Stimulated activated naive CD4-positive, alpha-beta T cell treated with Interleukin-2 at 50 U/mL for 16 hours (primary cell): ENCODE results near the gene OOSP2.
"Not testable (repeated sequence)": the region's sequence is repeated elsewhere in the genome, so short reads cannot be mapped to it uniquely, and the experiment has no call there.

ENCODE experiments used
- DNase-seq: peaks from one replicate; lab custom pipeline; 2025; lab: John Stamatoyannopoulos, UW

Gene OOSP2, protein sequence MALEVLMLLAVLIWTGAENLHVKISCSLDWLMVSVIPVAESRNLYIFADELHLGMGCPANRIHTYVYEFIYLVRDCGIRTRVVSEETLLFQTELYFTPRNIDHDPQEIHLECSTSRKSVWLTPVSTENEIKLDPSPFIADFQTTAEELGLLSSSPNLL

DNA sequence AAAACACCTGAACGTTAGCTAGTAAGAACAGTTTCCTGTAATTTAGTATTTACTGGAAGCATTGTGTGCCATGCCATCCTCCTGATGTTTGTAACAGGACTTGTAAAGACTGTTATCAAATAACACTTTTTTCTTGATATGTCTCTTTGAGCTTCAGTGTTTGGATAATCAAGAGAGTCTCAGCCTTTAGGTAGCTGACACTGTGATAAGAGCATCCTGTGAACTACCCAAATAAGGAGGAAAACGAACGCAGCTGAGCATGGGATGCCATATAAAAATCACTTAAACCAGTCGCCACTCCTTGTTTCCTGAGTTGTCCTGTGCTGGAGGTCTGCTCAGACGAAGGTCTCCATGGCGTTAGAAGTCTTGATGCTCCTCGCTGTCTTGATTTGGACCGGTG is at the start of gene OOSP2:
Gene OOSP2, plus strand, starts transcription at position 301 of the 400 bp plus-strand sequence. Its CDS starts 51 bp downstream, at position 352.
- DNase-seq: no peak

DNA sequence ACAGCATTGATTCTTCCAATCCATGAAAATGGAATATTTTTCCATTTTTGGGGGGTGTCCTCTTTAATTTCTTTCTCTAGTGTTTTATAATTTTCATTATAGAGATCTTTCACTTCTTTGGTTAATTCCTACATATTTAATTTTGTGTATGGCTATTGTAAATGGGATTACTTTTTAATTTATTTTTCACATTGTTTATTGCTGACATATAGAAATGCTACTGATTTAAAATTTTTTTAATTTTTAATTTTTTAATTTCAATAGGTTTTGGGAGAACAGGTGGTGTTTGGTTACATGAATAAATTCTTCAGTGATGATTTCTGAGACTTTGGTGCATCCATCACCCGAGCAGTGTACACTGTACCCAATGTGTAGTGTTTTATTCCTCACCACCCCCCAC is 49.8 kb upstream of the OOSP2 start:
- DNase-seq: no peak

DNA sequence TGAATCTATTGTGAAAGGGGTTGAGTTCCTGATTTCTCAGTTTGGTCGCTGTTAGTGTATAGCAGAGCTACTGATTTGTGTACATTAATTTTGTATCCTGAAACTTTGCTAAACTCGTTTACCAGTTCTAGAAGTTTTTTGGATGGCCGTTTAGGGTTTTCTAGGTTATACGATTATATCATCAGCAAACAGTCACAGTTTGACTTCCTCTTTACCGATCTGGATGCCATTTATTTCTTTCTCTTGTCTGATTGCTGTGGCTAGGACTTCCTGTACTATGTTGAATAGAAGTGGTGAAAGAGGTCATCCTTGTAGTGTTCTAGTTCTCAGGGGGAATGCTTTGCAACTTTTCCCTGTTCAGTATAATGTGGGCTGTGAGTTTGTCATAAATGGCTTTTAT is 47.8 kb upstream of the OOSP2 start:
- DNase-seq: no peak

DNA sequence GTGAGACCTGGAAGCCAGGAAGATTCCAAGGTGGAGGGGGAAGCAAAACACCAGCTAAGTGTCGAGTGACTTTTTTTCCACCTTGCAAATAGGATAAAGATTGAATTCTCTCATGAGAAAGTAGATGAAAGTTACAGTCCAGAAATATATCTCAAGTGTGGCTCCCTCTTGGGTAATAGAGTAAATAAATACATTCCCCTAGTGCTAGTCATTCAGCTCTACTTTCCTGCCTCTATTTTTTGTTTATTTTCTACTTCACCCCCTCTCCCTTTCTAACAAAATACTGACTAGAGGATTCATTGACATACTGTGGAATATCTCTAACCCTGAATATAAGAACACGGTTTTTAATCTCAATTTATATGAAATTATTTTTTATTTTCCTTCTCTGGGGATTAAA is 42.4 kb upstream of the OOSP2 start:
- no peak for DNase-seq

DNA sequence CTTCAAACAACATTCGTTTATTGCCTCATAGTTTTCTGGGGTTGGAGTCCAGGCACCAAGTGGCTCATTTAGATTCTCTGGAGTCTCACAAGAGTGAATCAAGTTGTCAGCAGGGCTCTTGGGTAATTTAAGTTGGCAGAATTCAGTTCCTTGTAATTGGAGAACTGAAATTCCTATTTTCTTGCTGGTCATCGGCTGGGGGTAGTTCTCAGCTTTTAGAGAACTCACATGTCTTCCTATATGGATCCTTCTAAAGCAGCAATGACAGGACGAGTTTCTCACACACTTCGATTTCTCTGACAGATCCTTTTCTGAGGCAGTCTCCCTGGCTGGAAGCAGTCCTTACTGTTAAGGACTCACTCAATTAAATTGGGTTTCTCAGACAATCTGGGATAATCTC is 40.5 kb upstream of the OOSP2 start:
- DNase-seq: no peak

DNA sequence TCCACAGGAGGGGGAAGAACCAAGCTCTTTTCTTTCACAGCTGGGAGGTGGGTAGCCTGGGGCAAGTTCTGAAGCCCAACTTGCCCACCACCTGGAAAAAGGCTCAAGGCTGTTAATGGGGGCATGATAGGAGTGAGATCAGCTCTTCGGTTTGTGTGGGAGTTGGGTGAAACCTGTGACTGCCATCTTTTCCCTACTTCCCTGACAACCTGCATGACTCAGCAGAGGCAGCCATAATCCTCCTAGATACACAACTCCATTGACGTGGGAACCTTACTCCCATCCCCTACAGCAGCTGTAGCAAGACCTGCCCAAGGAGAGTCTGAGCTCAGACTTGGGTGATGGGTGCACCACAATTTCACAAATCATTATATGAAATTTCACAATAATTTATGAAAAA is 36.5 kb upstream of the OOSP2 start:
- DNase-seq: no peak

DNA sequence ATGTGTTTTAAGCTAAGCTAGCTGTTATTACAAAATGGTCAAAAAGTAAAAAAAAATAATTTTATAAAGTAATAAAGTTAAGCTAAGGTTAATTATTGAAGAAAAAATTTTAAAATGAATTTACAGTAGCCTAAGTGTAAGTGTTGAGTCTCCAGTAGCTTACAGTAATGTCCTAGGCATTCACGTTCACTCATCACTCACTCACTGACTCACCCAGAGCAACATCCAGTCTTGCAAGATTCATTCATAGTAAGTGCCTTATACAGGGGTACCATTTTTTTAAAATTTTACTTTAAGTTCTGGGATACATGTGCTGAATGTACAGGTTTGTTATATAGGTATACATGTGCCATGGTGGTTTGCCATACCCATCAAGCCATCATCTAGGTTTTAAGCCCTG is 34.8 kb upstream of the OOSP2 start:
- DNase-seq: no peak

DNA sequence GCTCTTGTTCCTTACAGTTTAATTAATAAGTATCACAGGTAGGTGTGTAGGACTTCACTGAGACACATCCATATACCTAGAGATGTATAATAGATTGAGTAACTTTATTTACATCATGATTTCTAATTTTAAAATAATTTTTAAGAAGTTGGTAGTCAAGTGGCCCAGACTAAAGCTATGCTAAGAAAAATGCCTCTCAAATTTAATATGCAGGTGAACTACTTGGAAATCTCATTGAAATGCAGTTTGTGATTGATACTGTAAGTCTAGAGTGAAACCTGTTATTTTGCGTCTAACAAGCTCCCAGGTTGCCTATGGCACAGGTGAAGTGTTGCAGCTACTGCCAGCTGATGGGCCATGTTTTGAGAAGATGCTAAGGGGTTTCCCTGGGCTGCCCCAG is 23.3 kb upstream of the OOSP2 start, which contains the start of gene OOSP4B:
Gene OOSP4B, plus strand, starts transcription at position 301 of the 400 bp plus-strand sequence.
- no peak for DNase-seq

DNA sequence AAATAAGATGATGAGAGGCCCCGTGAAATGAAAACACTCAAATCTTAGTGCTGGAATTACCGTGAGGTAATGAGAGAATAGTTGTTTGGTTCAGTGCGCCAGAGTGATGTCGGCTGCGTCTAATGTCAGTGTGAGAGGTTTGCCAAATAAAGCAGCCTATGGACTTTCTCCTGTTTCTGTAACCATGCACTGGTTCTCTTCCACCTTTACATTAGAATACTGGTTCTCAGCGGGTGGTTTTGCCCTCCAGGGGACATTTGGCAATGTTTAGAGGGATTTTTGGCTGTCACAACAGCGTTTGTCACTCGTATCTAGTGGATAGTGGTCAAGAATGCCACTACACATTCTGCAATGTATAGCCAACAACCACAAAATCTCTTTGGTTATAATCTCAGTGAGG is 22.2 kb upstream of the OOSP2 start:
- DNase-seq: no peak

DNA sequence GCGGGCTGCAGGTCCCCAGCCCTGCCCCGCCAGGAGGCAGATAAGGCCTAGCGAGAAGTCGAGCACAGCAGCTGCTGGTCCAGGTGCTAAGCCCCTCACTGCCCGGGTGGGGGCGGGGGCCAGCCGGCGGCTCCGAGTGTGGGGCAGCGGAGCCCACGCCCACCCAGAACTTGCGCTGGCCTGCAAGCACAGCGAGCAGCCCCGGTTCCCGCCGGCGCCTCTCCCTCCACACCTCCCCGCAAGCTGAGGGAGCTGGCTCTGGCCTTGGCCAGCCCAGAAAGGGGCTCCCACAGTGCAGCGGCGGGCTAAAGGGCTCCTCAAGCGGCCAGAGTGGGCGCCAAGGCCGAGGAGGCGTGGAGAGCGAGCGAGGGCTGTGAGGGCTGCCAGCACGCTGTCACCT is 19.8 kb upstream of the OOSP2 start:
- DNase-seq: not testable (repeated sequence)

DNA sequence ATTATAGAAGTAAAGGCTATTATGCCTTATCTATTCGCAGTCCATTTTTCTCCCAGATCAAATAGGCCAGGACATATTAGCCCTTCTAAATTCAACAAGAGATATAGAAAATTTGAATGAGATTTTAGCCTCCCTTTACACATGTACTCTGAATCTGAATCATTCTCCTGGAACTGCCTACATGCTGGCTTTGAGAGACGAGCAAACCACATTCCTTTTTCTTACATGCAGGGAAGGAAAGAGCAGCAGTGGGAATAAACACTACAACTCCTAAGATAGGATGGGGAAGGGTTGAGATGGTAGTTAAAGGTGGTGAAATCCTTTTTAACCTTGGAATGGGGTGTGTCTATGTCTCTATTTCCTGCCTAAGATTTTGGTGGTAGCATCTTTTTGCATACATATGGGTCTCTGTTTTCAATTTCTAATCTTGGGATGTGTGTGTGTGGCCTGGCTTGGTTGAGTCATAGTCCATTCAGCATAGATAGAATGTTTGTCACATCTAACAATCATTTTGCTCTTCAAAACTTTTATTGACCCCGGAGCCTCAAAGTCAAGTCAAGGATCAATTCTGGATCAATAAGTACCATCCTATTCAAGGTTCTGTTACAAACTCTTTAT is 11.1 kb upstream of the OOSP2 start:
- DNase-seq: no peak

DNA sequence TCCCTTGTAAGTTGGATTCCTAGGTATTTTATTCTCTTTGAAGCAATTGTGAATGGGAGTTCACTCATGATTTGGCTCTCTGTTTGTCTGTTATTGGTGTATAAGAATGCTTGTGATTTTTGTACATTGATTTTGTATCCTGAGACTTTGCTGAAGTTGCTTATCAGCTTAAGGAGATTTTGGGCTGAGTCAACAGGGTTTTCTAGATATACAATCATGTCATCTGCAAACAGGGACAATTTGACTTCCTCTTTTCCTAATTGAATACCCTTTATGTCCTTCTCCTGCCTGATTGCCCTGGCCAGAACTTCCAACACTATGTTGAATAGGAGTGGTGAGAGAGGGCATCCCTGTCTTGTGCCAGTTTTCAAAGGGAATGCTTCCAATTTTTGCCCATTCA is 10.2 kb downstream of the OOSP2 start:
- not testable (repeated sequence) for DNase-seq

DNA sequence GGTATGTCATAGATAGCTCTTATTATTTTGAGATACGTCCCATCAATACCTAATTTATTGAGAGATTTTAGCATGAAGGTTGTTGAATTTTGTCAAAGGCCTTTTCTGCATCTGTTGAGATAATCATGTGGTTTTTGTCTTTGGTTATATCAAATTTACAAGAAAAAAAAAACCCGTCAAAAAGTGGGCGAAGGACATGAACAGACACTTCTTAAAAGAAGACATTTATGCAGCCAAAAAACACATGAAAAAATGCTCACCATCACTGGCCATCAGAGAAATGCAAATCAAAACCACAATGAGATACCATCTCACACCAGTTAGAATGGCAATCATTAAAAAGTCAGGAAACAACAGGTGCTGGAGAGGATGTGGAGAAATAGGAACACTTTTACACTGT is 10.6 kb downstream of the OOSP2 start:
- not testable (repeated sequence) for DNase-seq

DNA sequence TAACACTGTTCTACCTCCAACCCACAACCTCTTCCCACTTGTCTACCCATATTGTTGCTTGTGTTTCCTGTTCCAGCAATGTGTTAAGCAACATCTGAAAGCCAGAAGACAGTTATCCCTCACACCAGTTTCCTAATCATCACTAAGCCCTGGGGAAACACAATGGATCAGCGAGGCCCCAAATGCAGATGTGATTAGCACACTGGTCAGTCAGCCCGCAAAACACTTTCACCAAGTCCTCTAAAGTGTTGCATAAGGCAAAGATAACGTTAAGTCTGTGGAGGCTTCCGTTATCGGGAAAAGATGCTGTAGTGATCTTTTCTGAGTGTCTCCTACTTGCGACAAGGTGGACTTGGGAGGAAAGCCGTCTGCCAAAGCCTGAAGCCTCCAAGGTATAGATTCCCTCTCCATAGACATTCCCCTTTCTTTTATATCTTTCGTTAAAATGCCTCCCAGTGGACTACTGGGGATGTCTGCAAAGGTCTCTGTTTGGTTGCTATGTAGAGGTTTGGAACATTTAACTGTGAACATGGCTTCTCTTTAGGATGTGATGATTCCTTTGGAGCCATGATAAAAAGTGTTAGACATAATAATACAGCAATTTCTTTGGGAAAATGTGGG is 16.2 kb downstream of the OOSP2 start, which contains the start of gene MS4A3:
Gene MS4A3, plus strand, starts transcription at position 317 of the 621 bp plus-strand sequence. CDS start 4,496 bp downstream, outside the sequence.
- no peak for DNase-seq

DNA sequence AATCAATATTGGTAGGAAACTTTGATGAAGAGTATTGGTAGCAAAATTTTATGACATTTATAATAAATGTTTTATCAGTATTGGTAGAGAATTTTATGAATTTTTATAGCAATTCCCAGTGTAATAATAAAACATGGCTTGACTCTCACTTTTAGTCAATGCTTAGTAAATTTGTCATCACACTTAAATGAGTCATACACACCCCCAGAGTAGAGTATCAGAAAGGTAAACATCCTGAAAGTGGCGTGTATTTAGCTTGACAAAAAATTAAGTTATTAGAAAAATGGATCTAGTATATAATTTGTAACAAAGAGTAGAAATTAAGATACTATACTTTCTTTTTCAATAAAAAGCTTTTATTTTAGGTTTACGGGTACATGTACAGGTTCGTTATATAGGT is 18.8 kb downstream of the OOSP2 start:
- DNase-seq: no peak

DNA sequence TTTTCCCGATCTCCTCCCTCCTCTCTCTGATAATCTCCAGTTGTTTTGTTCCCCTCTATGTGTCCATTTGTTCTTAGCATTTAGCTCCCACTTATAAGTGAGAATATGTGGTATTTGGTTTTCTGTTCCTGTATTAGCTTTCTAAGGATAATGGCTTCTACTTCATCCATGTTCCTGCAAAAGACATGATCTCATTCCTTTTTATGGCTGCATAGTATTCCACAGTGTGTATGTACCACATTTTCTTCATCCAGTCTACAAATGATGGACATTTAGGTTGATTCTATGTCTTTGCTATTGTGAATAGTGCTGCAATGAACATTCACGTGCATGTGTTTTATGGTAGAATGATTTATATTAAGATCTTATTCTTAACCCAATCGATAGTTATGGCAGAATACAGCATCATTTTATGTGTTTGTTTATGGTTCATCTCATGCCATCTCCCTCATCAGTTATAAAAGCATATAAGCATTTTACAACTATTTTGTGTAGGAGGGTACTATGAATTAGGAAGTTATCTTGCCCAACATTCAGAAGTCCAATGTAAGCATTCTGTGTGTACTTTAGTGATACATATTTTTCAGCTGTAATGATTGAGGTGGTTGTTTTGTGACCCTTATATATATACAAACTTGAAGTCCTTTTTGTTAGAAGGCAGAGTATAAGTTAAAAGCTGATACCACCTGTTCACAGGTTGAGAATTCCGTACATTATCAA is 19.5 kb downstream of the OOSP2 start:
- DNase-seq: no peak

DNA sequence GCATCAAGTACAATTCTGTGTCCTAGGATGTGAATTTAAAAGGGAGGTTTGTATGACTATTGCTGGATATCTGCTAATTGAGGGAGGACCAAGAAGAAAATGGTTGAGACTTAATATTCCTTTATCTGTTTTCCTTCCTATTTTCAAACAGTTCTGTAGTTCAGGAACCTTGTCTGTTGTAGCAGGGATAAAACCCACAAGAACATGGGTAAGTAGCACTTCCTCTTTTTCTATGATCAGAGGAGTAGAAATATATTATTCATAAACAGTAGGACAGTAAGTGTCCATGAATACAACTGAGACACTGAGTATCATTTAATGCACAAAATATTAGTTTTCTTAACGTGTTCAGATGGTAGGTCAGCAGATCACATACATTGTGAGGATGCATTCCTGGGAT is 23.9 kb downstream of the OOSP2 start:
- DNase-seq: no peak

DNA sequence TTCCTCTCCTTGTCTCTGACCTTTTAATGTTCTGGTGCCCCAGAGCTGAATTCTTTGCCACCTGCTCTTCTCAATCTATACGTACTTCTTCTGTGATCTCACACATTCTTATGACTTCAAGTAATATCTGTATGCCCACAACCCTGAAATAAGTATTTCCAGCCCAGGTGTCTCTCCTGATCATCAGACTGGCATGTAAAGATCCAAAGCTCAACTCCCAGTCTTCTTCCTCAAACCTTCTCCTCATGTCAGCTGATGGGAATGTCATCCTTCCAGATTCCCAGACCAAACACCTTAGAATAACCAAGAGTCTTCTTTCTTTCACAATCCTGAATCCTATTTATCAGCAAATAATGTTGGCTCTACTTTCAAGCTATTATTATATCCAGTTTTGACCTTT is 25.6 kb downstream of the OOSP2 start:
- no peak for DNase-seq

DNA sequence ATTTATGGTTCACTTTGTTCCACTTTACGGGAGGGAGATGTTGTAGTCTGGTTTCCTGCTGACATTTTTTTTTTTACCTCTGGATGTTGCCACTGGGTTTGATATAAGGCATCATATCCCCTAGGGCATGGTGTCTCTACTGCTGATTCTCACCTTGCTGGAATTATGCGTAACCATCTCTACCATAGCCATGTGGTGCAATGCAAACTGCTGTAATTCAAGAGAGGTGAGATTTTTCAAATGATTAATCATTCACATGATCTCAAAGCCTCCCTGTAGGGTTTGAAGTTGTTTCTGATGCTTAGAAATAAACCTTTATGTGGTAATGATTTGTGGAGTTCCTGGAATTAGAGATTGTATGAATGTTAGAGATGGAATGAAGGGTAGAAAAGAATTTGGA is 29.2 kb downstream of the OOSP2 start:
- DNase-seq: no peak

DNA sequence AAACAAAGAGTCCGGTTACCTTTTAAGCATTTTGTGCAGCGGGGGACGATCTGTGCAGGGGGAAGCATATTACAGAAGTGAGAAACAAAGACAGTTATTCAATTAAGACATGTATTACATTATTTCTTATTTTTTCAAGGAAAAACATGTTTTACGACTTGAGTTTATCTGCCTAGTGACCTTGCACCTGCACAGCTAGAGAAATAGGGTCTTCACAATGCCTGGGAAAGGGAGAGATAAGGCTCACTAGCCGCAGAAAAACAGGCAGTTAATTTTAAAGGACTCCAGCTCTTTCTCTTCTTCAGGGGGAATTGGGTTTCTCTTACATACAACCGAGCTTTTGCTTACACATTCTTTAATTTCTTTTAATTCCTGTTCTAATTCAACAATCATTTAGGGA is 31.4 kb downstream of the OOSP2 start:
- DNase-seq: not testable (repeated sequence)

DNA sequence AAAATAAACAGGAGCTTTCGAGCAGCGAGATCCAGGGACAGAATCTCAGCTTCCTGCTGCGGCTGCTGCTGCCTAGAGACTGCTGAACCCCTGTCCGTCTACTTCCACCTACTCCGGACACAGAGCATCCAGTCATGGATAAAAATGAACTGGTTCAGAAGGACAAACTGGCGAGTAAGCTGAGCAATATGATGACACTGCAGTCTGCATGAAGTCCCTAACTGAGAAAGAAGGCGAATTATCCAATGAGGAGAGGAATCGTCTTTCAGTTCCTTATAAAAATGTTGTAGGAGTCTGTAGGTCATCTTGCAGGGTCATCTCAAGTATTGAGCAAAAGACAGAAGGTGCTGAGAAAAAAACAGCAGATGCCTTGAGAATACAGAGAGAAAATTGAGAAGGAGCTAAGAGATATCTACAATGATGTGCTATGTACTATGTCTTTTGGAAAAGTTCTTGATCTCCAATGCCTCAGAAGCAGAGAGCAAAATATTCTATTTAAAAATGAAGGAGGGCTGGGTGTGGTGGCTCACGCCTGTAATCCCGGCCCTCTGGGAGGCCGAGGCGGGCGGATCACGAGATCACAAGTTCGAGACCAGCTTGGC is 37.1 kb downstream of the OOSP2 start:
- DNase-seq: no peak

DNA sequence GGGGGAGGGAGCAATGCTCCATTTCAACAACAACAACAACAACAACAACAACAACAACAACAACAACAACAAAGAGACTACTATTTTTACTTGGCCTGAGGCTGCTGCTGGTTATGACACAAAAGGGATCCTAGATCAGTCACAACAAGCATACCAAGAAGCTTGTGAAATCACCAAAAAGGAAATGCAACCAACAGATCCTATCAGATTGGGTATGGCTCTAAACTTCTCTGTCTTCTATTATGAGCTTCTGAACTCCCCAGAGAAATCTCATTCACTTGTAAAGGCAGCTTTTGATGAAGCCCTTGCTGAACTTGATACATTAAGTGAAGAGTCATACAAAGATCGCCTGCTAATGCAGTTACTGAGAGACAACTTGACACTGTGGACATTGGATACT is 37.8 kb downstream of the OOSP2 start:
- no peak for DNase-seq

DNA sequence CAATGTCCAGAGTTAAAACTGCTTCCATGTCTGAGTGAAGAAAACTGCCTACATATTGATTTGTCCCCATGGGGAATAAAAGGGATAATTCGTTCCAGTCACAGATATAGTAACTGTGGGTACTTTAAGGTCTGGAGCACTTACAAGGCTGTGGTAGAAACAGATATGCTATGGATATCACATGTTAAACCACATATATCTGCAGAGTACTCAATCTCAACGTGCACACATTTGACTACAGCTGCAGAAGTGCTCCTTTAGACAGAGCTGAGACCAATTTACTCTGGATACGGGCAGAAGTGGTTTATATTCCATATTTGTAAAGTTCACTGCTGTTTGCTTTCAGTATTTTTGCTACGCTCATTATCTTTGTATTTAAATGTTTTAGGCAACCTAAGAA is 38.5 kb downstream of the OOSP2 start:
- DNase-seq: no peak
